D721Med (cell line): Measurements from ENCODE around the gene SLC5A11.

Experiments
- DNase-seq: peaks from one replicate; pipeline ENCODE4 v3.0.0; 2011; ENCODE audit warnings: low spot score; ENCODE audit not compliant: insufficient read length
- FAIRE-seq: peaks from 2 replicates; lab custom pipeline; 2011; peaks lifted over from hg19 to GRCh38; lab: Jason Lieb, UNC
- CTCF ChIP-seq: IDR thresholded peaks from 2 replicates; pipeline ENCODE4 v1.5.1; 2012; ENCODE audit warnings: mild to moderate bottlenecking, control low read depth; ENCODE audit not compliant: insufficient read depth; ENCODE audit errors: missing control alignments

The SLC5A11 gene

GRCh38 chr16:24946155-24946554, 100.4 kb downstream of the SLC5A11 start:
- TF ChIP-seq CTCF: no peak
- FAIRE-seq: no peak
- no peak for DNase-seq

- DNase-seq: no peak
- no peak for FAIRE-seq
- no peak for TF ChIP-seq CTCF
These were observed 104.5 kb downstream of the SLC5A11 start for GRCh38 chr16:24950275-24950674.

- TF ChIP-seq CTCF: no peak
- DNase-seq (no peak), FAIRE-seq (no peak)
These were observed 107.5 kb downstream of the SLC5A11 start for GRCh38 chr16:24953306-24953705.

GRCh38 chr16:24953721-24954120, 108.0 kb downstream of the SLC5A11 start:
- TF ChIP-seq CTCF: no peak
- FAIRE-seq: no peak
- no peak for DNase-seq

- no peak for DNase-seq
- no peak for TF ChIP-seq CTCF
- FAIRE-seq: no peak
These were observed 108.4 kb downstream of the SLC5A11 start for GRCh38 chr16:24954137-24954536.

- TF ChIP-seq CTCF: no peak
- DNase-seq (no peak), FAIRE-seq (no peak)
These were observed 110.4 kb downstream of the SLC5A11 start for GRCh38 chr16:24955975-24956731.

GRCh38 chr16:24957887-24958286, 112.1 kb downstream of the SLC5A11 start:
- no peak for TF ChIP-seq CTCF
- FAIRE-seq: no peak
- no peak for DNase-seq
